HEK293T (cell line): ENCODE data around the gene TAGLN2.

ENCODE experiments used
- ARNT ChIP-seq: fragments of 450-650 bp; IDR thresholded peaks from 2 replicates; pipeline ENCODE4 v1.6.1; 2017; ENCODE audit warnings: mild to moderate bottlenecking
- CTBP1 ChIP-seq: fragments of 450-650 bp; IDR thresholded peaks from 2 replicates; pipeline ENCODE4 v1.6.1; 2016; ENCODE audit warnings: borderline replicate concordance
- ELF4 ChIP-seq: fragments of 450-650 bp; IDR thresholded peaks from 2 replicates; pipeline ENCODE4 v1.6.1; 2017; ENCODE audit warnings: antibody characterized with exemption
- FOXA1 ChIP-seq: fragments of 450-650 bp; IDR thresholded peaks from 2 replicates; pipeline ENCODE4 v1.6.1; 2016; ENCODE audit warnings: mild to moderate bottlenecking
- FOXK2 ChIP-seq: fragments of 450-650 bp; IDR thresholded peaks from 2 replicates; pipeline ENCODE4 v1.6.1; 2016; ENCODE audit warnings: mild to moderate bottlenecking
- FOXM1 ChIP-seq: fragments of 450-650 bp; IDR thresholded peaks from 2 replicates; pipeline ENCODE4 v1.6.1; 2017; ENCODE audit warnings: mild to moderate bottlenecking, borderline replicate concordance
- L3MBTL2 ChIP-seq: fragments of 450-650 bp; conservative IDR thresholded peaks from 2 replicates; pipeline ENCODE4 v1.6.1; 2016; ENCODE audit warnings: mild to moderate bottlenecking
- LEF1 ChIP-seq: fragments of 450-650 bp; IDR thresholded peaks from 2 replicates; pipeline ENCODE4 v1.6.1; 2017; ENCODE audit warnings: mild to moderate bottlenecking, borderline replicate concordance
- SP1 ChIP-seq: fragments of 450-650 bp; IDR thresholded peaks from 2 replicates; pipeline ENCODE4 v1.6.1; 2017
- SUZ12 ChIP-seq: fragments of 450-650 bp; IDR thresholded peaks from 2 replicates; pipeline ENCODE4 v1.6.1; 2016; ENCODE audit warnings: mild to moderate bottlenecking
- TARDBP ChIP-seq: fragments of 450-650 bp; IDR thresholded peaks from 2 replicates; pipeline ENCODE4 v1.6.1; 2016
- ZNF384 ChIP-seq: fragments of 450-650 bp; IDR thresholded peaks from 2 replicates; pipeline ENCODE4 v1.6.1; 2016

DNA sequence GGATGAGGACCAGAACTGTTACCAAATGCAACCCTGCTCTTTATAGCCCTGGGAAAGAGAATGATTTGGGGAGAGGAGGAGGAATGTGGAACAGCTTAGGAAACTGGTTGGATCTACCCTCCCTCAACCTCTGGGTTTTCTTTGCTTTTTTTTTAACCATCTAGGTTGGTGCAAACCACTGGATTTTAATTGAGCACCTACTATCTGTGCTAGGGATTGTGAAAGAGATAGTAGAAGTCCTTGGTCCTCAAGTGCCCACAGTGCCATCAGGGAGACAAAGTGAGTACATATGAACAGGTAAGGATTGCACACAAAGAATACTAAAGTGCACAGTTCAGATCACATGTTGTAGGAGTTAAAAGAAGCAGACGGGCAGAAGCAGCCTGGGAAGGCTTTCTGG is 4.7 kb downstream of the TAGLN2 start:
- TF ChIP-seq SP1 (no peak), ARNT (no peak), FOXM1 (no peak), SUZ12 (no peak), CTBP1 (no peak), ELF4 (no peak), FOXA1 (no peak), FOXK2 (no peak), TARDBP (no peak), ZNF384 (no peak), L3MBTL2 (no peak), LEF1 (no peak)
